GM19238 (cell line): ENCODE measurements around the gene NPEPPS.
"Not testable (repeated sequence)": the region's sequence is repeated elsewhere in the genome, so short reads cannot be mapped to it uniquely, and the experiment has no call there.

Experiments
- DNase-seq: peaks from one replicate; pipeline ENCODE4 v3.0.0; 2011; ENCODE audit warnings: low spot score; ENCODE audit not compliant: insufficient read length

The NPEPPS gene, protein sequence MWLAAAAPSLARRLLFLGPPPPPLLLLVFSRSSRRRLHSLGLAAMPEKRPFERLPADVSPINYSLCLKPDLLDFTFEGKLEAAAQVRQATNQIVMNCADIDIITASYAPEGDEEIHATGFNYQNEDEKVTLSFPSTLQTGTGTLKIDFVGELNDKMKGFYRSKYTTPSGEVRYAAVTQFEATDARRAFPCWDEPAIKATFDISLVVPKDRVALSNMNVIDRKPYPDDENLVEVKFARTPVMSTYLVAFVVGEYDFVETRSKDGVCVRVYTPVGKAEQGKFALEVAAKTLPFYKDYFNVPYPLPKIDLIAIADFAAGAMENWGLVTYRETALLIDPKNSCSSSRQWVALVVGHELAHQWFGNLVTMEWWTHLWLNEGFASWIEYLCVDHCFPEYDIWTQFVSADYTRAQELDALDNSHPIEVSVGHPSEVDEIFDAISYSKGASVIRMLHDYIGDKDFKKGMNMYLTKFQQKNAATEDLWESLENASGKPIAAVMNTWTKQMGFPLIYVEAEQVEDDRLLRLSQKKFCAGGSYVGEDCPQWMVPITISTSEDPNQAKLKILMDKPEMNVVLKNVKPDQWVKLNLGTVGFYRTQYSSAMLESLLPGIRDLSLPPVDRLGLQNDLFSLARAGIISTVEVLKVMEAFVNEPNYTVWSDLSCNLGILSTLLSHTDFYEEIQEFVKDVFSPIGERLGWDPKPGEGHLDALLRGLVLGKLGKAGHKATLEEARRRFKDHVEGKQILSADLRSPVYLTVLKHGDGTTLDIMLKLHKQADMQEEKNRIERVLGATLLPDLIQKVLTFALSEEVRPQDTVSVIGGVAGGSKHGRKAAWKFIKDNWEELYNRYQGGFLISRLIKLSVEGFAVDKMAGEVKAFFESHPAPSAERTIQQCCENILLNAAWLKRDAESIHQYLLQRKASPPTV

DNA sequence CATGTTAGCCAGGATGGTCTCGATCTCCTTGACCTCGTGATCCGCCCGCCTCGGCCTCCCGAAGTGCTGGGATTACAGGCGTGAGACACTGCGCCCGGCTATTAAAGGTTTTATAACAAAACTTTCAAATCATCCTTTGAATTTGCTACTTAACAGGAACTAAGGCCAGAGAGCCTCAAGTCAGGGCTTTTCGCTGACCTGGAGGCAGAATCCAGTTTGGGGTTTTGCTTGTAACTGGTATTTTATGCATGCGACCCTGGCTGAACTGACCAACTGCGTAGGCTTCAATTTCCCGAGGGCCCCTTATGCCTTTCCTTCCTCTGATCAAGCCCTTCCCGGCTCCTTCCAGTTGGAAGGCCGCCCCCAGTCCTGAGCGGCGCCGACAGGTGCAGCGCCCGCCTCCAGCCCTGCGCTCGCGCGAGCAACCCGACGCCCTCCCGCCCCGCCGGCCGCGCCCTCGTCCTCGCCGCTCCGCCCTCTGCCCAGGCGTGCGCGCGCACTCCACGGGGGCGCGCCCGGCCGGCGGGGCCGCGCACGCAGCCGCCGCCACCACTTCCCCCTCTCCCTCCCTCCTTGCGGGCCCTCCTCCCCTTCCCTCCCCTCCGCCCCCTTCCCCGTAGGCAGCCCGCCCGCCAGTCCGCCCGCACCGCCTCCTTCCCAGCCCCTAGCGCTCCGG lies at the start of gene NPEPPS:
NPEPPS (plus strand) TSS at position 552 of the 676 bp plus-strand sequence. CDS start 193 bp downstream, outside the sequence.
- DNase-seq = peak; percentile 82

DNA sequence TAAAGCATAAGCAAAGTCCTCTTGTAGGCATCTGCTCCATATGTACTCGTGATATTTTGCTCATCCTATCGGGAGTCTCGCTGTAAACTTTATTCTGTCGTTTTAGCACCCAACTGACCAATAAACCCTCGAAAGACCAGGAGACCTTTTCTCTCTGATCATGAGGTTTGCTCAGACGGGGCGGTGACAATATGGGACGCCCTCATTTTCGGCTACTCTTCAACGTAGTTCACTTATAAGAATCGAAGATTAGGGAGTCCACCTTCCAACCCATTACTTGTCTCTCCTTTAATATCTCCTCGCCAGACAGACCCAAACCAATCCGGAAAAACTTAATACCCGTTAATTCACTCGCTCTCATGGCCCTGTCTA lies 39.1 kb upstream of the NPEPPS start:
- DNase-seq = not testable (repeated sequence)

DNA sequence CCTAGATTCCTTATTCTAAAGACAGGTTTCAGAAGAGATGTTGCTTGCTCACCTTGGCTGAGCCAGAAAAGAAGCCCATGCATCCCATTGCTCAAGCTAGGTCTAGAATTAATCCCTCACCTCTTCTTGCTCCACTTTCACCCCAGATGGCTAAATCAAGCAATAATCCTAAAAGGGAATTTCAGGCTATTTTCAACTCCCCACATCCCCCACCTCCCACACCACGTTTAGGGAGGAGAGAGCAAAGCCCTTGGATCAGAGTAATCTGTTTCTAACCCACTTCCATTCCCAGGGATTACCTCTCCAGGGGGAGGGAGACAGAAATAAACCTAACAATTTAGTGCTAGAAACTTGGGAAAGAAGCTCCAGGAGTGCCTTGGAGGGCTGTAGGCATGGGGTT lies 31.8 kb upstream of the NPEPPS start:
- not testable (repeated sequence) for DNase-seq

DNA sequence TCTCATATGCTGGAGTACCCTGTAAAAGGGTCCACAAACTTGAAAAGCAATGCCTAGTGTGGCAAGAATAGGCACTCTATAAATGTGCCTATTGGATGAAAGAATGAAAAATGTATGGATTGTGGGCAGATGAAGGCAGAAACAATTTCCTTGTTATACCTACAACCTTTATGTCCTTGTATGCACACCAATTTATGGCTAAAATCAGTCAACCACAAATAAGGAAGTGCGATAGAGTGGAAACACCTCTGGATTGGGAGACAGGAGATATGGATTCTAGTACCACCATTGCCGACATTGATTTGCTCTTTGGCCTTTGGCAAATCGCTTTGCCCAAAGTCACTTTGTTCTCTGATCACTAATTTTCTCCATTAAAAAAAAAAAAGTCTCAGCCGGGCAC lies 31.4 kb upstream of the NPEPPS start:
- not testable (repeated sequence) for DNase-seq

DNA sequence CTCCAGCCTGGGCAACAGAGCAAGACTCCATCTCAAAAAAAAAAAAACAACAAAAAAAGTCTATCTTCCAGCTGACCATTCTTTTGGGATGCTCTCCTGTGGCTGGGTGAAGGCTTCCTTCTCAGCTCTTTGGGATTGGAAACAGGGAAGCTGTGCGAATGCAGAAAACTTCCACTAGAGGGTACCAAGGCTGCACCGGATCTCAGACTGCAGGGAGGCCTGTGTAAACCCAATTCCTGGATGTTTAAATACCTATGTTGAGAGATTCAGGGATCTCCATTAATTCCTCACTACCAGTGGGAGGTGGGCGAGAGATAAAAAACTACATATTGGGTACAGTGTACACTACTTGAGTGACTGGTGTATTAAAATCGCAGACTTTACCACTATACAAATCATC lies 30.3 kb upstream of the NPEPPS start:
- DNase-seq = not testable (repeated sequence)

DNA sequence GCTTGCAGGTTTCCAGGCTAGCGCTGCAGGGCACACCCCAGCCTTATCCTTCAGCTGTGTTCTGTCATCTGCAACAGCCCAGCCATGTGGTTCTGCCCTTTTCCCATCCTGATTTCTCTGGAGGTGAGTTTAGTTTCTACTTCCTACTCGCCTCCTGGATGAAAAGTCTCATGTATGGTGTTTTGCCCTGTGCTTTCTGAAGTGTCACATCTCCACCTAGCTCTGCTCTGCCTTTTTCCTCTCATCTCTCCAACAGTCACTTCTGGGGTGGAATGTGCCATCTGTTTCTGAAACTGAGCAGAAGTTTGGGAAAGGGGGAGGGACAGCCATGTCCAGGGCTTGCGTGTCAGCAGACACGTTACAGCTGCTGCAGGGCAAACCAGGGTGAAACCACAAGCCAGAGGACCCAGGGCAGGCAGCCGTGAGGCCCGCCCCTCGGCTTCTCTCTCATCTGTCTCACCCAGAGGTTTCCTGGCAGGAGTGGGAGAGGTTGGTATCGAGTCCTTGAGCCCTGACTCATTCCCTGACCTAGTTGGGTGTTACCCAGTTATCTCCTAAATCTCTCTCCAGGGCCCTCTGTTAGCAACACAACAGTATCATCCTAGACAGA lies 28.7 kb upstream of the NPEPPS start:
- not testable (repeated sequence) for DNase-seq

DNA sequence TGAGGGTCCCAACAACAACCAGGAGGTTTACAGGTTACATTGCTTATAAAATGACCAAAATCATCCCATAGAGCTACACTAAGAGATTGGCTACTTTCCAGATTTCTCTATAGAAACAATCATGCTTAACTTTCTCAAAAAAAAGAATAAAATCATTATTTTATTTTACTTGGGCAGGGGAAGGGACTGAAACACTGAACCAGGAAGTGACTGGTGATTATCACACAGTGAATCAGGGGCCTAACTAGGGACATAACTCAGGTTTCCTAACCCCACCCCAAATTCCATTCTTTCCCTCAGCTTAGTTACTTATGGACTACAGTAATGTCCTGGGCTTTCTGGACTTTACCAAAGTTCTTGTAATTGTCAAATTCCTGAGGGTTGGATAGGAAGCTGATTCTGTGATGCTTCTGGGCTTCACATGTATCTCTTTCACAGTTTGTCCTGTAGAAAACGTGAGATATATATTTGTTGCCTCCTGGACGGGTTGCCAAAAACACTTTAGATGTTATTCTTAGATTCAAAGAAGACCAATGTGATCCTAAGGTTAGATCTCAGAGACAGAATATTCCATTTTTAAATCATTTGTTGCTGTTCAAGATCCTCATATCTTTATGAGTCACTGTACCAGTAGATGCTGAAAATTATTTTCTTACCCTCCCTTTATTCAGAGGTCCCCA lies 28.0 kb upstream of the NPEPPS start:
- not testable (repeated sequence) for DNase-seq

DNA sequence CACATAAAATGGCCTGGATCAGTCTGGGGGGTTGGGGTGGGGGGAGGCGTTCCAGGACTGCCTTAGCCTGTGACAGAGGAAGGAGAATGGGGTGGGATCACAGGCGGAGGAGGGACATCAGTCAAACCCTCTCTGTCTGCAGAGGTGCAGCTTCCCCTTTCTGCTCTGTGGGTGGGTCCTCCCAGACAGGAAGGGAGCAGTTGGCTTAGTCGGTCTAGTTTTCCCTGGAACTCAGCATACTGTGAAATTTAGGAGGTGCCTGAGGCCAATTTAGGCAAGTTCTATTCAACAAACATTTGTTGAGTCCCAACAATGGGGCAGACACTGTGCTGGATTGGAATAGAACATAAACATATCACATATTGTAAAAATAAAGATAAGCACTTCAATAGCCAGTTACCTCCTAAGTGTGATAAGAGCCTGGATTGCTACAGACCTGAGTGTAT lies 19.2 kb upstream of the NPEPPS start:
- not testable (repeated sequence) for DNase-seq

DNA sequence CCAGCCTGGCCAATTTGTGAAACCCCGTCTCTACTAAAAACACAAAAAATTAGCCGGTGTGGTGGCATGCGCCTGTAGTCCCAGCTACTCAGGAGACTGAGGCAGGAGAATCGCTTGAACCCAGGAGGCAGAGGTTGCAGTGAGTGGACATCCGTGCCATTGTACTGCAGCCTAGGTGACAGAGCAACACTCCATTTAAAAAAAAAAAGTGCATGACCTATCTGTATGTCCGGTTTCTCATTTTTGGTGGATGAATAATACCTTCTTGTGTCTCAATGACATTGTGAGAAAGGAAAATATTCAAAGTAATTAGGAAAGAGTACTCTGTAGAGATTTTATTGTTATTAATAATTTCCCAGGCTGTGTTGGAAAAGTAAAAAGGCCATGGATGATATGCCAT lies 17.6 kb upstream of the NPEPPS start:
- not testable (repeated sequence) for DNase-seq

DNA sequence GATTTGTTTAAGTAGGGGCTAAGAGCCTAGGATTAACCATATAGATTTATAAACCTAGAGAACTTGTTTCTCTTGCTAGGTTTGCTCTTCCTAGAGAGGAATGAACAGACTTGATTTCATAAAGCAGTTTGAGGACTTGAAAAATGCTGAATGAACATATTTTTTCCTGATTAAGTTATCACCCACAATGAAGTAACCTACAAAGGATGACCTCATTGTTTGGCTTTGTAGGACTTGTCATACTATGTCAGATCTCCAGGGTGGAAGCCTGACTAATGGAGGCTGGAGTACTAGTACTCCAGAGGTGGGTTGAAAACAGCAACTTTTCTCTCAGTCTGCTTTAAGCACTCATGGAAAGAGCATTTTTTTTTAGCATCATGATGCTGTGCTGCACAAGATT lies 12.0 kb upstream of the NPEPPS start:
- not testable (repeated sequence) for DNase-seq

DNA sequence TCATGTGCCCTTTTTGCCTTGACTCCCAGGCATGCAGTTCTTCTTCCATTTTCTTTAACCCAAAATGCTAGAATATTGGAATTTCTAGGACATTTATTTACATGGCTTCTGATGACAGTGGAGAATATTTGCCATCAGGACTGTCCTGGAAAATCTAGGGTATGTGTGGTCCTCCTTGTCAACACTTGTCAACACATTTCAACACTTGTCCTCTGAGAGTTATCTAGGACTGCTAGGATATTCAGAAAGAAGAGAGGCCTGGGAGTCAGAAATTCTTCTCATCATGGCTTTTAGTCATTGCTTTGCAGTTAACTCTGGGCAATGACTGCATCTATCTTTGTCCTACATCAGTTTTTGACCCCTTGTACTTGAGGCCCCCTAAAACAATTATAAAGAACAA lies 11.5 kb upstream of the NPEPPS start:
- not testable (repeated sequence) for DNase-seq

DNA sequence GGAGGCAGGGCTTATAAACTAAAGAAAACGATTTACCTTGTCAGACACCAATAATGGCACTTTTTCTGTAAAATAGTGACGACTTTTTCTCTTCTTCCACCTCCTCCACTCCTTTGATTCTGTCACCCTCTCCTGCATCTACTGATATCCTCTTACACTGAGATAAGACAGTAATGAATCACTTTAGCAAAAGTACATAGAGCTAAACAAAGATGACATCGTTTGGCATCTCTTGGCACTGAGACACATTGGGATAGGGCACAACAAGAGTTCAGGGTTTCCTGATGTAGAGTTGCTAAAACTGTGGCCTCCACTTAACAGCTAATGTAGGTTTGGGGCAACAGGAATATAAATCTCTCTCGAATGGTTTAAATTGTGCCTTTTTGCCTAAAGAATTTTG lies 10.6 kb upstream of the NPEPPS start:
- not testable (repeated sequence) for DNase-seq

DNA sequence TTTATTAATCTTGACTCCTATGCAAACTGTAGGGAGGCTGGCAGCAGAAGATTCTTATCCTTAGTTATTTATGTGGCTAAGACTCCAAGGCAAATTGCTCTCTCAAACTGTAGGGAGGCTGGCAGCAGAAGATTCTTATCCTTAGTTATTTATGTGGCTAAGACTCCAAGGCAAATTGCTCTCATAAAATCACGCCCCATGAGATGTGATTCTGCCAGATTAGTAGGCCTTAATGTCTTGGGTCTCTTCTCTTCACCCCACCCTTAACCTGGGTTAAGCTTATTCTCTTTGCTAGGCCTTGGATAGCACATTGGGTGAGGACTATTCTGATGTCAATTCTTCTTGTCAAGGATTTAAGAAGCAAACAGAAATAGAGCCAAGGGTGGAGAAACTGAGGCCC lies 9.5 kb upstream of the NPEPPS start:
- not testable (repeated sequence) for DNase-seq

DNA sequence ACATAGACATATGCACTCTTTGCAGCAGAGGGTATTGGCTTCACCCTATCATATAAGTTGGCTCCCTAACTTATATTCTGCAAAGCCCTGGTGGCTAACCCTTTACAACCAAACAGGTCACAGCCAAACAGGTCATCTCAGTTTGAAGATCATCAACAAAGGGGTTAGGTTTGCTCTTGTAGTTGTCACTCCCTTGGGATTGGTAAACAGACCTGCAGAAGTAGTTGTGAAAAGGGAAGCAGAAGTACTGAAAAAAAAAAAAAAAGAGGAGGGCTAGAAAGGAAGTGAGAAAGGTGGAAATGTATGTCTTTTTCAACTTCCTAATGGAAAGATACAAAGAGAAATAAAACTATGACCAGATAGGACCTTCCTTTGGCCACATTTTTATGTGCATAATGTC lies 8.6 kb upstream of the NPEPPS start:
- DNase-seq = not testable (repeated sequence)

DNA sequence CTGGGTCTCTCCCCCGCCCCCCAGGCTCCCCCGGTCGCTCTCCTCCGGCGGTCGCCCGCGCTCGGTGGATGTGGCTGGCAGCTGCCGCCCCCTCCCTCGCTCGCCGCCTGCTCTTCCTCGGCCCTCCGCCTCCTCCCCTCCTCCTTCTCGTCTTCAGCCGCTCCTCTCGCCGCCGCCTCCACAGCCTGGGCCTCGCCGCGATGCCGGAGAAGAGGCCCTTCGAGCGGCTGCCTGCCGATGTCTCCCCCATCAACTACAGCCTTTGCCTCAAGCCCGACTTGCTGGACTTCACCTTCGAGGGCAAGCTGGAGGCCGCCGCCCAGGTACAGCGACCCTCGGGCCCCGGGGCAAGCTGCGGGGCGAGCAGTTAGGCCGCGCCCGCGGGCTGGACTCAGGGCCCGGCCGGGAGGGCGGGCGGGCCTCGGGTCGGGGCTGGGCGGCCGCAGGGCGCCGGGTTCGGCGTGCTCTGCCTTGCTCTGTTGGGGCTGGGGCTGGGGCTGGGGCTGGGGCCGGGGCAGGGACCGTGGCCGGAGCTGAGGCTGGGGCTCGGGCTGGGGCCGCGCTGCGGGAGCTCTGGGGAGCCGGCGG lies 419 bp downstream of the NPEPPS start:
- peak; percentile 2 for DNase-seq

DNA sequence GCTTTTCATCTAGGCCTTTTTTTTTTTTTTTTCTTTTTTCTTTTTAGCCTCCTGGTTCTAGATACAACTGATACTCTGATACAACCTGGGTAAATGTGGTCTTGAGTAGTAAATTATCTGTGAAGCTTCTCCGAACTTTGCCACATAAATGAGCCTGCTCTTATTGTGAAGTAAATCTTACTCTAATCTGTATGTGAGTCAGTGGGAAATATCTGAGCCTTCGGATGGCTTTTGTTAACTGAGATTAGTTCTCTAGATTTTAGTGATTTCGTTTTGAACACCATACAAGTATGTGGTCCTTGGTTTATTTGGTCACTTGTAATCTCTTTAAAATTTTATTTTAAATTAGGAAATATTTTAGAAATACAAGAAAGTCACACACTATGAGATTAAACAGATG lies 8.2 kb downstream of the NPEPPS start:
- DNase-seq = not testable (repeated sequence)

DNA sequence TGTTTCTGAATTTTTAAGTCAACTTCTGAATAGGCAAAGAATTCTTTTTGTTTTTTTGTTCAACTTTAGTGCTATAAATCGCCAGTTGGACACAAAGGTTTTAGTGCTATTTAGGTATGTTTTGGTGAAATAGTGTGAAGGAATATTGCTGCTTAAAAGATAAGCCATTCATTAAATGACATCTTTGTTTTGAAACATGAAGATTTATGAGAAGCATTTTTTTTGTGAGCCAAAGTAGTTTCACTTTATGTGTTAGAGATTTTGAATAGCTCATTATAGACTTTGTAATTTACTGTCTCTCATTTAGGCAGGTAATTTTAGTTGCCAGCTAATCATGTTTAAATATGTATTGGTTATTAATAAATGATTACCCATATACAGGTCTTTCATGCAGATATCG lies 10.8 kb downstream of the NPEPPS start:
- DNase-seq = not testable (repeated sequence)

DNA sequence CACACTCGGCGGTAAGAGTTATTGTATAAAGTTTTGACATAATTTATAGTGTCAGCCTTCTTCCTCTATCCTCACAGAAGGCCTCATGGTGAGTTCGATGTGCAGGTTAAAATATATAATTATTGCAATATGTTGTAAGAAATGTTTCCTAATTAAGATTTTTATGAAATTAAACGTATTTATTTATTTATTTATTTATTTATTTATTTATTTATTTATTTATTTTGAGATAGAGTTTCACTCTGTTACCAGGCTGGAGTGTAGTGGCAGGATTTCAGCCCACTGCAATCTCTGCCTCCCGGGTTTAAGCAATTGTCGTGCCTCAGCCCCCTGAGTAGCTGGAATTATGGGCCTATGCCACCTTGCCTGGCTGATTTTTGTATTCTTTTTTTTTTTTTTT lies 13.4 kb downstream of the NPEPPS start:
- DNase-seq = not testable (repeated sequence)

DNA sequence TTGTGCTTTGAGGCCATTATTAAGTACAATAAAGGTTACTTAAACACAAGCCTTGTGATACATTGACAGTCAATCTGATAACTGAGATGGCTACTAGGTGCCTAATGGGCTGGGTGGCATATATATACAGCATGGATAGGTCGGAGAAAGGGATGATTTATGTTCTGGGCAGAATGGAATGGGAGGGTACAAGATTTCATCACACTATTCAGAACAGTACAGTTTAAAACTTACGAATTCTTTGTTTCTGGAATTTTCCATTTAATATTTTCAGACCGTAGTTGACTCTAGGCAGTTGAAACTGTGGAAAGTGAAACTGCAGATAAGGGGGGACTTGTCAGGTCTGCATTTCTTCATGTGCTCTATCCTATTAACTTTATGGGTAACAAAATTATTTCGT lies 23.8 kb downstream of the NPEPPS start:
- not testable (repeated sequence) for DNase-seq

DNA sequence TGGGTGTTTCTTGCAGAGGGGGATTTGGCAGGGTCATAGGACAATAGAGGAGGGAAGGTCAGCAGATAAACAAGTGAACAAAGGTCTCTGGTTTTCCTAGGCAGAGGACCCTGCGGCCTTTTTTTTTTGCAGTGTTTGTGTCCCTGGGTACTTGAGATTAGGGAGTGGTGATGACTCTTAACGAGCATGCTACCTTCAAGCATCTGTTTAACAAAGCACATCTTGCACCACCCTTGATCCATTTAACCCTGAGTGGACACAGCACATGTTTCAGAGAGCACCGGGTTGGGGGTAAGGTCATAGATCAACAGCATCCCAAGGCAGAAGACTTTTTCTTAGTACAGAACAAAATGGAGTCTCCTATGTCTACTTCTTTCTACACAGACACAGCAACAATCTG lies 25.2 kb downstream of the NPEPPS start:
- DNase-seq = not testable (repeated sequence)
